Fibroblast of lung (primary cell): Measurements from ENCODE around the gene LIMS1.
"Not testable (repeated sequence)": the region's sequence is repeated elsewhere in the genome, so short reads cannot be mapped to it uniquely, and the experiment has no call there.

Source experiments
- EZH2 ChIP-seq: IDR thresholded peaks from 2 replicates; pipeline ENCODE4 v1.5.1; 2012; ENCODE audit warnings: low read length, control low read depth, mild to moderate bottlenecking; ENCODE audit errors: missing control alignments
- TF ChIP-seq, protein P1 (sequence below), 2 donors: IDR thresholded peaks in 1 of 2; conservative IDR thresholded peaks in 1 of 2; 1 replicate in 1 of 2; 2 replicates in 1 of 2; pipeline ENCODE4 v1.5.1; 2011 to 2012; ENCODE audit warnings: low read length in 2 of 2, control low read depth in 1 of 2, inconsistent platforms in 1 of 2, low read depth in 1 of 2, mild to moderate bottlenecking in 1 of 2

DNA sequence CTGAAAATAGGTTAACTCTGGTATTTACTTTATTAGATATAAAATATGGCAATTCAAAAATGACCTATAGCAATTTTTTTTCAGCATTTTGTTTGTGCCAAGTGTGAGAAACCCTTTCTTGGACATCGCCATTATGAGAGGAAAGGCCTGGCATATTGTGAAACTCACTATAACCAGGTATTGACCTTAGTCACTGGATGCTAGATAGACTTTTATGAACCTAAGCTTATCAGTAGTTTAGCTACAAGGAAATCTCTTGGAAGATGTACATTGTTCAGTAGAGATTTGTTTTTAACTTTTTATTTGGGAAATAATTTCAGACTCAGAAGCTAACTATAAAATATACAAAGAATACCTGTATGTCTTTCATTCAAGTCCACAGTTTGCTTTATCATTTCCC, 142.3 kb downstream of the LIMS1 start:
- TF ChIP-seq, protein P1, sequence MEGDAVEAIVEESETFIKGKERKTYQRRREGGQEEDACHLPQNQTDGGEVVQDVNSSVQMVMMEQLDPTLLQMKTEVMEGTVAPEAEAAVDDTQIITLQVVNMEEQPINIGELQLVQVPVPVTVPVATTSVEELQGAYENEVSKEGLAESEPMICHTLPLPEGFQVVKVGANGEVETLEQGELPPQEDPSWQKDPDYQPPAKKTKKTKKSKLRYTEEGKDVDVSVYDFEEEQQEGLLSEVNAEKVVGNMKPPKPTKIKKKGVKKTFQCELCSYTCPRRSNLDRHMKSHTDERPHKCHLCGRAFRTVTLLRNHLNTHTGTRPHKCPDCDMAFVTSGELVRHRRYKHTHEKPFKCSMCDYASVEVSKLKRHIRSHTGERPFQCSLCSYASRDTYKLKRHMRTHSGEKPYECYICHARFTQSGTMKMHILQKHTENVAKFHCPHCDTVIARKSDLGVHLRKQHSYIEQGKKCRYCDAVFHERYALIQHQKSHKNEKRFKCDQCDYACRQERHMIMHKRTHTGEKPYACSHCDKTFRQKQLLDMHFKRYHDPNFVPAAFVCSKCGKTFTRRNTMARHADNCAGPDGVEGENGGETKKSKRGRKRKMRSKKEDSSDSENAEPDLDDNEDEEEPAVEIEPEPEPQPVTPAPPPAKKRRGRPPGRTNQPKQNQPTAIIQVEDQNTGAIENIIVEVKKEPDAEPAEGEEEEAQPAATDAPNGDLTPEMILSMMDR (conservative IDR thresholded peaks at IDR 0.05 in 1 of 2, IDR thresholded peaks at IDR 0.05 in 1 of 2; ENCODE audit: low read depth in 1 of 2, low read length in 2 of 2): not testable (repeated sequence)
- not testable (repeated sequence) for TF ChIP-seq EZH2
